HEK293 (cell line): Measurements from ENCODE around the gene RTCB.

Experiments used
- CTCF ChIA-PET: fragments of 350-600 bp; formaldehyde crosslinking; extraction: SDS; loops from one replicate; lab custom pipeline; 2021; ENCODE audit warnings: antibody characterized with exemption; lab: Yijun Ruan, JAX
- POLR2A ChIA-PET: fragments of 300-600 bp; formaldehyde crosslinking; extraction: SDS; loops from one replicate; lab custom pipeline; 2020; ENCODE audit warnings: antibody characterized with exemption, inconsistent platforms; lab: Yijun Ruan, JAX
- H3K27ac ChIP-seq: fragments of 200-500 bp; sonication (Bioruptor generic); 2 replicates; pipeline ENCODE4 v1.5.1; 2014; ENCODE audit warnings: low read depth, low read length, control low read depth, inconsistent platforms; ENCODE audit errors: extremely low read depth
- H3K36me3 ChIP-seq, 2 experiments: fragments of 200-500 bp in 1 of 2; sonication (Bioruptor generic) in 1 of 2; 1 replicate in 1 of 2; 2 replicates in 1 of 2; pipeline ENCODE4 v1.5.1; 2014 to 2017; ENCODE audit warnings: inconsistent platforms in 2 of 2, low read length in 2 of 2; ENCODE audit not compliant: control insufficient read depth in 2 of 2, insufficient read depth in 1 of 2
- H3K4me1 ChIP-seq: fragments of 200-500 bp; sonication (Bioruptor generic); 2 replicates; pipeline ENCODE4 v1.5.1; 2014; ENCODE audit warnings: mild to moderate bottlenecking, low read length, inconsistent platforms; ENCODE audit not compliant: control insufficient read depth, insufficient read depth
- H3K4me3 ChIP-seq: 2 replicates; pipeline ENCODE4 v1.5.1; 2011; ENCODE audit warnings: low read depth, mild to moderate bottlenecking, control low read depth, low read length, moderate library complexity
- H3K9me3 ChIP-seq: fragments of 200-500 bp; sonication (Bioruptor generic); 2 replicates; pipeline ENCODE4 v1.5.1; 2014; ENCODE audit warnings: low read depth, low read length, inconsistent platforms; ENCODE audit not compliant: control insufficient read depth, insufficient read depth
- ELK4 ChIP-seq: IDR thresholded peaks from 2 replicates; pipeline ENCODE4 v1.6.1; 2011; ENCODE audit warnings: mild to moderate bottlenecking, low read depth, low read length, borderline replicate concordance
- MEIS1 ChIP-seq: sonication (generic); formaldehyde crosslinking; IDR thresholded peaks from 2 replicates; pipeline ENCODE4 v1.8.1; 2022; ENCODE audit warnings: missing genetic modification reagents, mild to moderate bottlenecking, borderline replicate concordance
- PRDM1 ChIP-seq: fragments of 450-650 bp; formaldehyde crosslinking; IDR thresholded peaks from 2 replicates; pipeline ENCODE4; 2016; ENCODE audit warnings: missing biosample characterization, missing genetic modification characterization
- PRDM10 ChIP-seq: fragments of 450-650 bp; formaldehyde crosslinking; IDR thresholded peaks from 2 replicates; pipeline ENCODE4 v1.5.1; 2016; ENCODE audit warnings: missing biosample characterization, missing genetic modification characterization
- ZBTB17 ChIP-seq: fragments of 450-650 bp; formaldehyde crosslinking; IDR thresholded peaks from 2 replicates; pipeline ENCODE4 v1.5.1; 2016; ENCODE audit warnings: missing biosample characterization, missing genetic modification characterization
- ZBTB20 ChIP-seq: fragments of 450-650 bp; formaldehyde crosslinking; IDR thresholded peaks from 2 replicates; pipeline ENCODE4 v1.5.1; 2016; ENCODE audit warnings: missing biosample characterization, missing genetic modification characterization
- ZBTB26 ChIP-seq: fragments of 450-650 bp; formaldehyde crosslinking; optimal IDR thresholded peaks from 2 replicates; pipeline ENCODE3; 2016; ENCODE audit warnings: missing biosample characterization, mild to moderate bottlenecking, missing genetic modification characterization
- ZNF133 ChIP-seq: fragments of 450-650 bp; formaldehyde crosslinking; IDR thresholded peaks from 2 replicates; pipeline ENCODE4 v1.5.1; 2016; ENCODE audit warnings: missing biosample characterization, missing genetic modification characterization
- ZNF157 ChIP-seq: fragments of 450-650 bp; formaldehyde crosslinking; IDR thresholded peaks from 2 replicates; pipeline ENCODE4 v1.5.1; 2016; ENCODE audit warnings: missing biosample characterization, missing genetic modification characterization
- ZNF266 ChIP-seq: fragments of 450-650 bp; formaldehyde crosslinking; IDR thresholded peaks from 2 replicates; pipeline ENCODE4 v1.5.1; 2016; ENCODE audit warnings: missing biosample characterization, missing genetic modification characterization, low read depth
- ZNF280D ChIP-seq: fragments of 450-650 bp; formaldehyde crosslinking; IDR thresholded peaks from 2 replicates; pipeline ENCODE4 v1.5.1; 2016; ENCODE audit warnings: missing biosample characterization, missing genetic modification characterization
- ZNF621 ChIP-seq: fragments of 450-650 bp; formaldehyde crosslinking; IDR thresholded peaks from 2 replicates; pipeline ENCODE4 v1.5.1; 2017; ENCODE audit warnings: missing biosample characterization, missing genetic modification characterization
- ZNF623 ChIP-seq: fragments of 450-650 bp; formaldehyde crosslinking; IDR thresholded peaks from 2 replicates; pipeline ENCODE4 v1.5.1; 2016; ENCODE audit warnings: missing biosample characterization, missing genetic modification characterization
- ZNF701 ChIP-seq: fragments of 450-650 bp; formaldehyde crosslinking; IDR thresholded peaks from 2 replicates; pipeline ENCODE4 v1.5.1; 2016; ENCODE audit warnings: missing biosample characterization, missing genetic modification characterization
- ZNF768 ChIP-seq: fragments of 450-650 bp; formaldehyde crosslinking; IDR thresholded peaks from 2 replicates; pipeline ENCODE4 v1.5.1; 2018; ENCODE audit warnings: missing biosample characterization, mild to moderate bottlenecking, missing genetic modification characterization
- ZNF785 ChIP-seq: fragments of 450-650 bp; formaldehyde crosslinking; IDR thresholded peaks from 2 replicates; pipeline ENCODE4 v1.5.1; 2016; ENCODE audit warnings: missing biosample characterization, missing genetic modification characterization
- ZSCAN4 ChIP-seq: fragments of 450-650 bp; formaldehyde crosslinking; IDR thresholded peaks from 2 replicates; pipeline ENCODE4 v1.5.1; 2017; ENCODE audit warnings: missing biosample characterization, missing genetic modification characterization
- ZXDB ChIP-seq: fragments of 450-650 bp; formaldehyde crosslinking; IDR thresholded peaks from 2 replicates; pipeline ENCODE4 v1.5.1; 2016; ENCODE audit warnings: missing biosample characterization, missing genetic modification characterization

The RTCB gene

GRCh38 chr22:32353292-32353691 lies 58.8 kb downstream of the RTCB start:
- Histone ChIP-seq H3K36me3 (no peaks in the 10 kb centered on the region), H3K27ac (no peak overlapping the region), H3K9me3 (no peaks in the 10 kb centered on the region), H3K4me3 (no peak overlapping the region), H3K4me1 (no peaks in the 10 kb centered on the region)
- POLR2A ChIA-PET: no interaction called here
- CTCF ChIA-PET: interaction anchor here (0.5 kb wide), 2 partner anchors 1081 to 1377 kb away, joined by 3 to 4 read pairs; no protein-coding TSS in a partner anchor
- TF ChIP-seq ZNF280D (tag by site-specific recombination) (no peak), ZBTB20 (tag by site-specific recombination) (no peak), PRDM1 (tag by site-specific recombination) (no peak), ELK4 (no peak), ZNF621 (tag by site-specific recombination) (no peak), ZNF785 (no peak), ZSCAN4 (tag by site-specific recombination) (no peak), ZBTB17 (tag by site-specific recombination) (no peak), ZNF623 (tag by site-specific recombination) (no peak), ZNF701 (no peak), ZNF768 (tag by site-specific recombination) (no peak), ZBTB26 (tag by site-specific recombination) (no peak), PRDM10 (tag by site-specific recombination) (no peak), ZNF157 (tag by site-specific recombination) (no peak), ZNF266 (tag by site-specific recombination) (no peak), ZNF133 (tag by site-specific recombination) (no peak), ZXDB (no peak), MEIS1 (CRISPR knock-in tag) (no peak)
